Activated CD8-positive, alpha-beta memory T cell treated with anti-CD3 and anti-CD28 coated beads, Interleukin-2, amount 10 ng/mL, durations not matched to agents 7 days and 5 days (primary cell): Measurements from ENCODE around the gene NT5C3A. TPM values are rescaled to one million over a fixed set of nuclear protein-coding genes. Genes with fewer than 3 reads are reported as not detected.
A peak's percentile ranks its signal among the peaks of the same experiment; 100 is the strongest.
"Not testable (repeated sequence)": the region's sequence is repeated elsewhere in the genome, so short reads cannot be mapped to it uniquely, and the experiment has no call there.

Source experiments
- ATAC-seq: fragments of 150-1000 bp; cut with Tn5 transposase; one replicate; pipeline ENCODE4 v1.10.0; 2021; ENCODE audit warnings: moderate library complexity
- CTCF ChIA-PET: fragments of 350-600 bp; sonication (Branson Sonifier 250); formaldehyde crosslinking; loops from one replicate; lab custom pipeline; 2021; ENCODE audit warnings: antibody characterized with exemption; lab: Charles Lee
- DNase-seq: peaks from one replicate; pipeline ENCODE4 v3.0.0-alpha.2; 2020
- H3K27ac Mint-ChIP-seq: one replicate; pipeline ENCODE4 v1.8.0; 2021; ENCODE audit warnings: mild to moderate bottlenecking, mixed read lengths
- H3K27me3 Mint-ChIP-seq: one replicate; pipeline ENCODE4 v1.8.0; 2021; ENCODE audit warnings: mixed read lengths
- H3K36me3 Mint-ChIP-seq: one replicate; pipeline ENCODE4 v1.8.0; 2021; ENCODE audit warnings: mild to moderate bottlenecking, mixed read lengths
- H3K4me1 Mint-ChIP-seq: one replicate; pipeline ENCODE4 v1.8.0; 2021; ENCODE audit warnings: mixed read lengths
- H3K4me3 Mint-ChIP-seq: one replicate; pipeline ENCODE4 v1.8.0; 2021; ENCODE audit warnings: mild to moderate bottlenecking, moderate library complexity, mixed read lengths
- H3K9me3 Mint-ChIP-seq: one replicate; pipeline ENCODE4 v1.8.0; 2022; ENCODE audit warnings: low read depth, mixed read lengths
- total RNA-seq, 2 experiments: library from RNA; stranded (reverse); gene quantifications; one replicate each; pipeline ENCODE4 v1.2.3, GENCODE V29; 2021

The NT5C3A gene
- 10 to 100 TPM; 52.7 to 81.4 TPM for total RNA-seq

GRCh38 chr7:33062023-33062781 is at the start of gene NT5C3A:
NT5C3A (minus strand) TSS chr7:33062776; CDS start chr7:33062705, 71 bp downstream.
- Mint-ChIP-seq H3K27ac (peak within 1 kb of the TSS; percentile 88), H3K4me1 (peaks cover 38% of the 10 kb centered on the region), H3K9me3 (peaks cover 3% of the 10 kb centered on the region), H3K27me3 (peaks cover 8% of the 10 kb centered on the region), H3K36me3 (peaks cover 29% of the 10 kb centered on the region), H3K4me3 (peak within 1 kb of the TSS; percentile 96)
- CTCF ChIA-PET = interaction anchor here (1.4 to 4.2 kb wide), 6 partner anchors 9 to 216 kb away, joined by 4 to 34 read pairs (median 10); partner anchors contain the start of gene RP9
- peak; percentile 1 for ATAC-seq
- DNase-seq = peak; percentile 52

GRCh38 chr7:33111614-33112013 is 49.0 kb upstream of the NT5C3A start:
- no peaks in the 10 kb centered on the region for H3K36me3 Mint-ChIP-seq
- no peak overlapping the region for H3K27ac Mint-ChIP-seq
- ATAC-seq (no peak), DNase-seq (no peak)
- H3K4me1 Mint-ChIP-seq = peaks cover 22% of the 10 kb centered on the region
- no peaks in the 10 kb centered on the region for H3K9me3 Mint-ChIP-seq
- H3K4me3 Mint-ChIP-seq = no peak overlapping the region
- CTCF ChIA-PET = interaction anchor here (1.6 to 6.2 kb wide), 2 partner anchors 27 to 265 kb away, joined by 3 to 59 read pairs; no protein-coding TSS in a partner anchor
- peaks cover 41% of the 10 kb centered on the region for H3K27me3 Mint-ChIP-seq

GRCh38 chr7:33109758-33110238 is 47.2 kb upstream of the NT5C3A start:
- no peak overlapping the region for H3K27ac Mint-ChIP-seq
- H3K36me3 Mint-ChIP-seq = no peaks in the 10 kb centered on the region

GRCh38 chr7:33109005-33109757 is 46.6 kb upstream of the NT5C3A start, which contains the start of gene RP9:
RP9 (minus strand) TSS chr7:33109404; CDS start chr7:33109372, 32 bp downstream.
- no peaks in the 10 kb centered on the region for H3K36me3 Mint-ChIP-seq
- ATAC-seq (peak; percentile 91), DNase-seq (peak; percentile 79)
- CTCF ChIA-PET = interaction anchor here (0.6 to 6.2 kb wide), 24 partner anchors 9 to 350 kb away, joined by 3 to 59 read pairs (median 7); partner anchors contain the start of genes BBS9 and NT5C3A
- peak within 1 kb of the TSS; percentile 79 for H3K27ac Mint-ChIP-seq
- H3K4me3 Mint-ChIP-seq = peak within 1 kb of the TSS; percentile 91
- peaks cover 21% of the 10 kb centered on the region for H3K27me3 Mint-ChIP-seq
- peaks cover 27% of the 10 kb centered on the region for H3K4me1 Mint-ChIP-seq
- no peaks in the 10 kb centered on the region for H3K9me3 Mint-ChIP-seq

More at GRCh38 chr7:33109758-33110238, 47.2 kb upstream of the NT5C3A start:
- Mint-ChIP-seq H3K4me3 (peak overlapping the region; percentile 58), H3K4me1 (peaks cover 27% of the 10 kb centered on the region), H3K9me3 (no peaks in the 10 kb centered on the region), H3K27me3 (peaks cover 27% of the 10 kb centered on the region)
- no peak for ATAC-seq
- CTCF ChIA-PET = interaction anchor here (0.6 to 6.2 kb wide), 13 partner anchors 10 to 309 kb away, joined by 3 to 59 read pairs (median 10); partner anchors contain the start of genes BBS9 and NT5C3A
- DNase-seq = no peak

GRCh38 chr7:33108554-33109004 is 46.0 kb upstream of the NT5C3A start:
- DNase-seq (no peak), ATAC-seq (peak; percentile 9)
- peak overlapping the region; percentile 91 for H3K4me3 Mint-ChIP-seq
- peaks cover 29% of the 10 kb centered on the region for H3K4me1 Mint-ChIP-seq
- peak overlapping the region; percentile 79 for H3K27ac Mint-ChIP-seq
- CTCF ChIA-PET = interaction anchor here (0.8 to 6.2 kb wide), 25 partner anchors 9 to 613 kb away, joined by 3 to 59 read pairs (median 7); partner anchors contain the start of genes BBS9 and NT5C3A
- no peaks in the 10 kb centered on the region for H3K9me3 Mint-ChIP-seq
- peaks cover 2% of the 10 kb centered on the region for H3K36me3 Mint-ChIP-seq
- peaks cover 21% of the 10 kb centered on the region for H3K27me3 Mint-ChIP-seq

GRCh38 chr7:33107136-33108066 is 44.8 kb upstream of the NT5C3A start:
- Mint-ChIP-seq H3K4me1 (peaks cover 29% of the 10 kb centered on the region), H3K4me3 (peak overlapping the region; percentile 91), H3K9me3 (no peaks in the 10 kb centered on the region), H3K27me3 (peaks cover 17% of the 10 kb centered on the region), H3K27ac (peak overlapping the region; percentile 22), H3K36me3 (peaks cover 5% of the 10 kb centered on the region)
- peak; percentile 67 for DNase-seq
- ATAC-seq = no peak
- CTCF ChIA-PET = interaction anchor here (0.6 to 6.2 kb wide), 28 partner anchors 9 to 611 kb away, joined by 3 to 59 read pairs (median 6); partner anchors contain the start of genes BBS9 and NT5C3A

- Mint-ChIP-seq H3K4me3 (no peak overlapping the region), H3K27me3 (no peaks in the 10 kb centered on the region), H3K4me1 (peaks cover 9% of the 10 kb centered on the region), H3K27ac (no peak overlapping the region), H3K36me3 (peaks cover 23% of the 10 kb centered on the region), H3K9me3 (no peaks in the 10 kb centered on the region)
- CTCF ChIA-PET = interaction anchor here (1.1 kb wide), 1 partner anchor 255 kb away, joined by 4 read pairs; no protein-coding TSS in a partner anchor
- no peak for DNase-seq
- no peak for ATAC-seq
These were observed 39.3 kb upstream of the NT5C3A start for GRCh38 chr7:33101906-33102305.

GRCh38 chr7:33100770-33101169 is 38.2 kb upstream of the NT5C3A start:
- Mint-ChIP-seq H3K4me3 (no peak overlapping the region), H3K9me3 (no peaks in the 10 kb centered on the region), H3K4me1 (peaks cover 3% of the 10 kb centered on the region), H3K27me3 (no peaks in the 10 kb centered on the region), H3K36me3 (peaks cover 30% of the 10 kb centered on the region), H3K27ac (no peak overlapping the region)
- ATAC-seq = no peak
- DNase-seq = no peak
- CTCF ChIA-PET = interaction anchor here (2.0 kb wide), 1 partner anchor 9 kb away, joined by 7 read pairs; the partner anchor contains the start of gene RP9

GRCh38 chr7:33099154-33099940 is 36.8 kb upstream of the NT5C3A start:
- Mint-ChIP-seq H3K27me3 (no peaks in the 10 kb centered on the region), H3K27ac (peak overlapping the region; percentile 24), H3K4me3 (no peak overlapping the region), H3K4me1 (peaks cover 2% of the 10 kb centered on the region), H3K36me3 (peaks cover 34% of the 10 kb centered on the region), H3K9me3 (no peaks in the 10 kb centered on the region)
- CTCF ChIA-PET = interaction anchor here (1.5 to 2.0 kb wide), 2 partner anchors 9 to 10 kb away, joined by 4 to 7 read pairs; partner anchors contain the start of gene RP9
- ATAC-seq (no peak), DNase-seq (no peak)

- H3K36me3 Mint-ChIP-seq = peaks cover 25% of the 10 kb centered on the region
- H3K4me1 Mint-ChIP-seq, ATAC-seq, CTCF ChIA-PET, H3K27me3 Mint-ChIP-seq, H3K4me3 Mint-ChIP-seq, DNase-seq, H3K9me3 Mint-ChIP-seq, H3K27ac Mint-ChIP-seq: not testable (repeated sequence)
These were observed 32.2 kb upstream of the NT5C3A start for GRCh38 chr7:33094745-33095275.

- no peak overlapping the region for H3K4me3 Mint-ChIP-seq
- CTCF ChIA-PET = interaction anchor here (1.5 kb wide), 1 partner anchor 15 kb away, joined by 6 read pairs; no protein-coding TSS in a partner anchor
These were observed 30.7 kb upstream of the NT5C3A start for GRCh38 chr7:33093266-33093665.

More at GRCh38 chr7:33093266-33093665, 30.7 kb upstream of the NT5C3A start:
- no peak for ATAC-seq
- H3K9me3 Mint-ChIP-seq = no peaks in the 10 kb centered on the region
- H3K36me3 Mint-ChIP-seq = peaks cover 16% of the 10 kb centered on the region
- H3K4me1 Mint-ChIP-seq = no peaks in the 10 kb centered on the region
- no peaks in the 10 kb centered on the region for H3K27me3 Mint-ChIP-seq
- DNase-seq = no peak
- H3K27ac Mint-ChIP-seq = no peak overlapping the region
